Left lobe of liver (tissue), 2 donors: ENCODE data around the gene MPP4. TPM values are rescaled to one million over a fixed set of nuclear protein-coding genes. Genes with fewer than 3 reads are reported as not detected.

Experiments used
- ATAC-seq: fragments of 200-7000 bp; cut with Tn5 transposase; one replicate; pipeline ENCODE4 v1.9.1; 2020; ENCODE audit warnings: mild to moderate bottlenecking, moderate library complexity
- DNase-seq: peaks from one replicate; pipeline ENCODE4 v3.0.0-alpha.2; 2020; ENCODE audit warnings: low spot score
- total RNA-seq: library from RNA; stranded (reverse); gene quantifications from one replicate; pipeline ENCODE4 v1.2.1, GENCODE V29; 2021
- donor health status: DM: no; HTN: no; CAD: no; lungs with moderate emphysema.
- donor health status: DM: no; HTN: yes; CAD: no.

Gene MPP4
- total RNA-seq, 1 donor from 2014 or later = not detected

DNA sequence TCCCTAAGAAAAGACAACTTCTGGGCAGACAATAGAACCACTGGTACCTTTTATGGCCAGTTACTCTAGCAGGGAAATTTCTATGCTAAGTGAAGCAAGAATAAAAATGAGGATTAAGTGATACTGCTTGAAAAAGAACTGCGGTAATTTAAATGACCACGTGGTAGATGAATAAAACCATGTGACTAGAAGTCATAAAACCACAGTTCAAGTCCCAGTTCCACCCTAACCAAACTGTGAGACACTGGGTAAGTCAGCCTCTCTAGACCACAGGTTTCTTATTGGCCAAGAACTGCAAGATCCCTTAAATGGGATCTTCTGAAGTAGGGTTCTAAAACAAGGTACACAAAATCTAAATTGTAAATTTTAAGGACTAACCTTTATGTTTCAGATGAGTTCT is 67.9 kb downstream of the MPP4 start:
- ATAC-seq = no peak
- no peak for DNase-seq

DNA sequence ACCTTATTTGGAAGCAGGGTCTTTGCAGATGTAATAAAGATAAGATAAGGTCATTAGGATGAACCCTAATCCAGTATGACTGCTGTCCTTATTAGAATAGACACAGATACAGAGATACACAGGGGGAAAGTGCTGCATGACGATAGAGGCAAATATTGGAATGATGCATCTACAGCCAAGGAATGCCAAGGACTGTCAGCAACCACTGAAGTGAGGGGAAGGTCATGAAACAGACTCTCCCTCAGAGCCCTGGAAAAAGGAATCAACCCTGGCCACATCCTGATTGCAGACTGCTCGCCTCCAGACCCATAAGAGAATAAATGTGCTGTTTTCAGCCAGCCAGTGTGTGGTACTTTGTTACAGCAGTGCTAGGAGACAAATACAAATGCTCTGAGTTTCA is 69.9 kb downstream of the MPP4 start:
- DNase-seq (no peak), ATAC-seq (no peak)

DNA sequence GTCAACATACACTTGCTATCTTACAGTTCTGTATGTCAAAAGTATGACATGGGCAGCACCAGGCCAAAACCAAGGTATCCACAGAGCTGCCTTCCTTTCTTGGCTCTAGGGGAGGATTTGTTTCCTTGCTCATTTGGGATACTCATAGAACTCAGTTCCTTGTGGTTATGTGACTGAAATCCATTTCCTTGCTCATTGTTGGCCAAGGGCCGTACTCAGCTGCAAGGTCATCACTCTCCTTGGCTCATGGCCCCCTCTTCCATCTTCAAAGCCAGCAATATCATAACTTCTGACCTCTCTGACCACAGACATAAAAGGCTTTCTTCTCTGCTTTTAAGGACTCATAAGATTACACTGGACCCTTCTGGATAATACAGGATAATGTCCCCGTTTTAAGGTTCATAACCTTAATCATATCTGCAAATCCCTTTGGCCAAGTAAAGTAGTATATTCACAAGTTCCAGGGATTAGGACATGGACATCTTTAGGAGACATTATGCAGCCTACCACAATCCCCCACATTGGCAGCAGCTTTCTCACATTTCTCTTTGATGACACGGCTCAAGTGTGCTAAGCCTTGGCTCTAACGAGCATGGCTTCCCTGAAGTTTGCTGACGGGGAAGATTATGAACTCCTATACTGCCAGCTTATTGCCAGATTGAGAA is 76.0 kb downstream of the MPP4 start:
- DNase-seq = no peak
- no peak for ATAC-seq

DNA sequence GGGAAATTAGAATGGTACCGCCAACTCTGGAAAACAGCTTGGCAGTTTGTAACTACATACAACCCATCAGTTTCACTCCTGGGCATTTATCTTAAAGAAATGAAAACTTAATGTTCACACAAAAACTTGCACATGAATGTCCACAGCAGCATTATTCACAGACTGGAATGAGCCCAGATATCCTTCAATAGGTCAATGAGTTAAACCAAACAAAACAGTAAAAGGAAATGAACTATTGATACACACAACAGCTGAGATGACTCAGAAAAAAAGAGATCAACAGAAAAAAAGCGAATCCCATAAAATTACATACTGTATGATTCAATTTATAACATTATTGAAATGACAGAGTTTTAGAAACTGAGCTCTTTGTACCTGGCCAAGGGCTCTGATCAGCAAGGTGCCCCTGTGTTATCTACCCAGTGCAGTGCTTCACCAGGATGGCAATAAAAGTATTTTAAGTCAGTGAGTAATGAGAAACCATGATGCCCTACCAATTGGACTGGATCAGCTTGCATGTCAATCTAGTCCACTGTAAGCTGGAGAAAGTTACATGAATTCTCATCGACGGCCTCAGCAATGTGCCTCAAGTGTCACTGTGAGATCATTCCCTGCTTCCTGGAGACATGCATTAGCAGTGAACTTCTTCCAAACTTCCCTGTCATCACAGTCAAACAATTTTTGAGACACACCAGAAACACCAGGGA is 77.0 kb downstream of the MPP4 start:
- no peak for ATAC-seq
- DNase-seq = no peak

DNA sequence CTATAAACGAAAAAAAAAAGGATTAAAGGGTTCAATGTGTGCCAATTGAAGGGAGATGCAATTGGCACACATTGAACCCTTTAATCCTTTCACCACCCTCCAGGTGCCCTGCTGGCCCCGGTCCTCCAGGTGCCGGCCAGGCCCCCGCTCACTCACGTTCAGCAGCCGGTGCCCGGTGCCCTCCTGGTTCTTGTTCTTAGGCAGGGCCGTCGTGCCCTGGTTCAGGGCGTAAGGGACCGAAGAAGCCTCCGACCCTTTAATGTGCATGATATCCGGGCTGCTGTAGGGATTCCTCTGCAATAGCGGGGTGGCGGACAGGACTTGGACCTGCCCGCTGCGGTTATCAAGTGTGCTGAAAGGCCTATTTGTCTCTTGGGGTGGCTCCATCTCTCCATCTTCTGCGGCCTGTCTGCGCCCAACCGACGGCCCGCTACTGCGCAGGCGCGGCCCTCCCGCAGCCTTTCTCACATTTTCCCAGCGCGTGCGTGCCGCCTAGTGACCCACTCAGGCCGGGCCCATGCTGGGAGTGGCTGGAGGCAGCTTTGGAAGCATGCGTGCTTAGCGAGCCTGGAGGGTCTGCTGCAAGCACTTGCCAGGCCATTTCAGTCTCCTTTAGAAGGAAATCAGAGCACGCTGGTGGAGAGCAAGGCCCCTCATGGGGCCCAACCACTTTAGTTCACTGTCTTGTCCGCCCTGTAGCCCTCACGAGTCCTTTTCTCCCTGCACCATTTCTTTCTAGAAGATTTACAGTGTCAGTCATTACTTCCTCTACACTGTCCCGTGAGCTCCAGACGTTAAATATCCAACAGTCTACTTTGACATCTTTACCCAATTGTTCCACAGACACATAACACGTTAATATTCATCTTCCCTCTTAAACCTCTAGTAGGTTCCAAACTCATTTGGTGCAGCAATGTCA is 79.4 kb downstream of the MPP4 start:
- ATAC-seq (peak; percentile 51), DNase-seq (peak; percentile 48)

DNA sequence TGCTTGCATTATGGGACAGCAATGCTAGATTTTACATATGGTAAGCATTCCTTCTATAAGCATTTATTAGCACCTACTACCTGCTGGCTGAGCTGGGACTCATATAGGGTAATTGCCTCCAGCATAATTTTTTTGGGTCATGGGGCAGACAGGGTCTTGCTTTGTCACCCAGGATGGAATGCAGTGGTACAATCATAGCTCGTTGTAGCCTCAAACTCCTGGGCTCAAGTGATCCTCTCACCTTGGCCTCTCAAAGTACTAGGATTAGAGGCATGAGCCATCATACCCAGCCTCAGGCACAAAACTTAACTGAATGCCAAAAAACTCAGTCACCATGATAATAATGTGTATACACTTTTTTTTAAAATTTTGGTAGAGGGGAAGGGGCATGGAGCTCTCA is 90.4 kb downstream of the MPP4 start:
- ATAC-seq = no peak
- no peak for DNase-seq

DNA sequence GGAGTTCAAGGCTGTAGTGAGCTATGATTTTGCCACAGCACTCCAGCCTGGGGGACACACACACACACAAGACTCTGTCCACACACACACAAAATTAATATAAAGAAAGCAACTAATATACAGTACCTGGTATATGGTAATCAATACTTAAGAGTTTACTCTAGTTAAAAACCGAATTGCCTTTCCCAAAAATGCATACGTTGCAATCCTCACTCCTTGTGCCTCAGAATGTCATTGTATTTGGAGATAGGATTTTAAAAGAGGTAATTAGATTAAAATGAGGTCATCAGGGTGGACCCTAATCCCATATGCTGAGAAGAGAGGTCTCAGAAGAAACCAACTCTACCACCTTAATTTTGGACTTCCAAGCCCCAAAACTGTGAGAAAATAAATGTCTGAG is 90.9 kb downstream of the MPP4 start:
- no peak for DNase-seq
- no peak for ATAC-seq

DNA sequence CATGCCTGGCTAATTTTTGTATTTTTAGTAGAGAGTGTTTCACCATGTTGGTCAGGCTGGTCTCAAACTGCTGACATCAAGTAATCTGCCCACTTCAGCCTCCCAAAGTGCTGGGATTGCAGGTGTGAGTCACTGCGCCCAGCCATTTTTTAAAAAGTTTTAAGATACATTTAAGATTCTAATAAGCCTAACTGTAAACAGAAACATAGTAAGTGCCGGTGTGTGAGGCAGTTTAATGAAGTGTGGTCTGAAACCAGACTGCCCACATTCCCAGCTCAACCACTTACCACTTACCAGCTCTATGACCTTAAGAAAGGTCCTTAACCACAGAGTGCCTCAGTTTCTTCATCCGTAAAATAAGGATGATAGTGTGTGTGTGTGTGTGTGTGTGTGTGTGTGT is 97.5 kb downstream of the MPP4 start:
- no peak for ATAC-seq
- no peak for DNase-seq

DNA sequence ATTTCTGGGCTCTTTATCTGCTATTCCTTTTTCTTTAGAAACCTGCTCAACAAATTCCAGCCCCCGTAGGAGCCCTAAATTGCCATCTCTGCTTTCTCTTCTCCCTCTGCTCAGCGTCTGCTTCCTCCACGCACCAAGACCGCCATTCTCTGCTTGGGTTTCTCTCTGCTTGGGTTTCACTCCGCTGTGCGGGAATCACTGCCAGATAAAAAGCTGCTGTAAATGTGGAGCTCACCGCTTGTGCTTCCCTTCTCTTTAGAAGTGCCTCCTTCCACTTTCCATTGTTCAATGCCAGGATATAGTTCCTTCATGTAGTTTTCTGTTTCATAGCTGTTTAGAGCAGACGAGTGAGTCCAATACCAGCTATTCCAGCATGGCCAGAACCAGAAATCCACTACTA is 101.0 kb downstream of the MPP4 start:
- DNase-seq = no peak
- ATAC-seq = no peak

Other genes starting within 250 kb of the MPP4 start
- 12.3 TPM for gene TRAK2, start 247.2 kb downstream of the MPP4 start, total RNA-seq
- gene STRADB, start 246.9 kb downstream of the MPP4 start, total RNA-seq = 71.9 TPM
- gene TMEM237, start 55.1 kb downstream of the MPP4 start, total RNA-seq = 2.0 TPM
- 20.8 TPM for gene ALS2, start 82.3 kb upstream of the MPP4 start, total RNA-seq
- gene CDK15, start 107.9 kb upstream of the MPP4 start, total RNA-seq = 0.13 TPM